Gastrocnemius medialis (tissue), 4 donors: Measurements from ENCODE around the gene SLC23A3. TPM values are rescaled to one million over a fixed set of nuclear protein-coding genes. Genes with fewer than 3 reads are reported as not detected.
A peak's percentile ranks its signal among the peaks of the same experiment; 100 is the strongest.

Experiments used
- ATAC-seq, 2 donors: fragments of 150-250 bp; one replicate each; pipeline ENCODE4 v1.9.1; 2016
- DNase-seq, 2 donors: peaks; one replicate each; pipeline ENCODE4 v3.0.0-alpha.2; 2019
- H3K27ac ChIP-seq, 4 donors: fragments of 200-600 bp; sonication (generic); 1 replicate in 1 of 4; 2 replicates in 3 of 4; pipeline ENCODE4 v1.5.1; 2016 to 2018; ENCODE audit warnings: mild to moderate bottlenecking in 2 of 4, moderate library complexity in 1 of 4
- H3K27me3 ChIP-seq, 3 donors: fragments of 200-600 bp; sonication (generic) in 2 of 3; 1 replicate in 1 of 3; 2 replicates in 2 of 3; pipeline versions ENCODE4 v1.5.1 to v1.6.0; 2016 to 2019; ENCODE audit warnings: mild to moderate bottlenecking in 1 of 3, moderate library complexity in 1 of 3
- H3K36me3 ChIP-seq, 2 donors: fragments of 200-600 bp; sonication (generic) in 1 of 2; one replicate each; pipeline ENCODE4 v1.5.1; 2017 to 2018
- H3K4me1 ChIP-seq, 2 donors: fragments of 200-600 bp; sonication (generic) in 1 of 2; one replicate each; pipeline ENCODE4 v1.5.1; 2016 to 2017; ENCODE audit warnings: mild to moderate bottlenecking in 2 of 2
- H3K4me3 ChIP-seq, 4 donors: fragments of 200-600 bp; sonication (generic) in 3 of 4; 1 replicate in 1 of 4; 2 replicates in 3 of 4; pipeline ENCODE4 v1.5.1; 2016 to 2019; ENCODE audit warnings: mild to moderate bottlenecking in 2 of 4
- H3K9me3 ChIP-seq, 3 donors: fragments of 200-600 bp; sonication (generic) in 2 of 3; 1 replicate in 1 of 3; 2 replicates in 2 of 3; pipeline ENCODE4 v1.5.1; 2016 to 2019
- CTCF ChIP-seq, 5 experiments: fragments of 450-650 bp in 3 of 5; fragments of 200-600 bp in 2 of 5; sonication (generic) in 2 of 5; IDR thresholded peaks in 4 of 5; conservative IDR thresholded peaks in 1 of 5; 1 replicate in 4 of 5; 2 replicates in 1 of 5; pipeline ENCODE4 v1.5.1; 2016 to 2019; ENCODE audit warnings: antibody characterized with exemption in 5 of 5, mild to moderate bottlenecking in 3 of 5, moderate library complexity in 3 of 5
- POLR2A ChIP-seq, 2 donors: fragments of 450-650 bp; IDR thresholded peaks; one replicate each; pipeline ENCODE4 v1.6.1; 2017; ENCODE audit warnings: antibody characterized with exemption in 2 of 2, mild to moderate bottlenecking in 2 of 2, moderate library complexity in 2 of 2
- in situ Hi-C, 4 donors: fragments of 200-750 bp; cut with MboI; loops; one replicate each; pipeline versions ENCODE4 v1.15.0 to v1.8.0; 2017; ENCODE audit warnings: low sequenced_read_pairs in 4 of 4
- intact Hi-C: fragments of 100-400 bp; cut with DNase I; formaldehyde crosslinking; loops from one replicate; pipeline ENCODE4 v1.15.1; 2023; ENCODE audit warnings: low total_unique reads
- total RNA-seq, 4 donors: library from RNA; depleted of rRNA; stranded (reverse); fragments of >200 nt; gene quantifications; one replicate each; pipeline versions ENCODE4 v1.1.0 to v1.2.3, GENCODE V29; 2016

Gene SLC23A3
- total RNA-seq, 4 donors from 2014 or later: 0.11 to 1.5 TPM; not detected in 2

DNA sequence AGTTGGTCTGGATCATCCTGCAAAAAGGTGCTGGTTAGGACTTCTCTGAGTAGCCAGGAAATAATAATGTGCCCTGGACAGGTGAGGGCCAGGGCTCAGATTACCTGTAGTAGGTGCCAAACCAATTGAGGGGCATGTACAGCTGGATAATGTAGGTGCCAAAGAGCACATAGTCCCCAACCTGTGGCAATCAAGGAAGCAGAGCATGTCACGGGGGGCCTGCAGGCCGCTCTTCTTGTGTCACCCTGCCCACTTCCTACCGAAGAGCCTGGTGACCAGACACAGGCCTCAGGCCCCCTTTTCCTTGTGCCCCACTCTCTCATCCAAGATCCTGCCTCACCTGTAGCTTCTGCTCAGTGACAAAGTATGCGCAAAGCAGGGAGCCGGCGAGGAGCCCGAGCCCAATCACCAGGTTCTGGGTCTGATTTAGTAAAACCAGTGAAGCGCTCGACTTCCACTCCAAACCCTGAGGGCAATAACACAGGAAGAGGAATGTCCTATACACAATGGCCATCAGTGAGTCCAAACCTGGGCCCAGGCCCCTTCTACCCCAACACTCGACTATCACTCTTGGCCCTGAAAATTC lies 43.8 kb upstream of the SLC23A3 start:
- DNase-seq (no peak), ATAC-seq (no peak)
- no peak for TF ChIP-seq CTCF (IDR thresholded peaks at IDR 0.05 in 4 of 5, conservative IDR thresholded peaks at IDR 0.05 in 1 of 5)
- in situ Hi-C loops: no loop called here
- Histone ChIP-seq H3K27me3 (no peaks in the 10 kb centered on the region), H3K27ac (no peak overlapping the region), H3K4me1 (peaks cover 7 to 14% of the 10 kb centered on the region in 2 donors), H3K4me3 (no peak overlapping the region), H3K36me3 (peaks cover 0 to 76% of the 10 kb centered on the region in 2 donors), H3K9me3 (no peaks in the 10 kb centered on the region)
- intact Hi-C loops: no loop called here

DNA sequence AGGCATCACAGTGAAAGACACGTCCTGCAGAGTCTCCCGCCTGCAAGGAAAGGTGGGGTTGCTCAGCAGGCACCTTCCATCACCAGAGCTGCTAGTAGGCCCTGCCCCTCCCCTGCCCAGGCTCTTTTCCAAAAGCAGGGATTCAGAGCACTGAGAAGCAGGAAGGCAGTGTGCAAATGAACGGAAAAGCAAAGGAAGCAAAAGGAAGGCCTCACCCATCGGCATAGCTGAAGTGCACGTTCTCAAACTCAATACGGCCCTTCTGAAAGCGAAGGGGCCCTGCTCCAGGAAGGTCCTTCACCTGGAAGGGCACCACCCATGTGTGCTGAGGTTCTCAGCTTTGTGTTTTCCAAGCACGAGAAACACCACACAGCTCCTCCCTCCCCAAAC lies 43.2 kb upstream of the SLC23A3 start:
- in situ Hi-C loops: no loop called here
- no peaks in the 10 kb centered on the region for H3K27me3 ChIP-seq
- peaks cover 11% of the 10 kb centered on the region in 2 donors for H3K4me1 ChIP-seq
- H3K36me3 ChIP-seq: peaks cover 0 to 81% of the 10 kb centered on the region in 2 donors
- no peak overlapping the region for H3K4me3 ChIP-seq
- TF ChIP-seq CTCF (IDR thresholded peaks at IDR 0.05 in 4 of 5, conservative IDR thresholded peaks at IDR 0.05 in 1 of 5): no peak
- no peak for TF ChIP-seq POLR2A (IDR thresholded peaks at IDR 0.05)
- no peak for ATAC-seq
- H3K27ac ChIP-seq: no peak overlapping the region
- intact Hi-C loops: no loop called here
- peak in 1 of 2 donors; percentile 5 for DNase-seq
- H3K9me3 ChIP-seq: no peaks in the 10 kb centered on the region

- no peak overlapping the region for H3K27ac ChIP-seq
- intact Hi-C loops: no loop called here
- no peak for TF ChIP-seq CTCF (IDR thresholded peaks at IDR 0.05 in 4 of 5, conservative IDR thresholded peaks at IDR 0.05 in 1 of 5)
- TF ChIP-seq POLR2A (IDR thresholded peaks at IDR 0.05): no peak
- in situ Hi-C loops: no loop called here
- H3K36me3 ChIP-seq: peaks cover 0 to 76% of the 10 kb centered on the region in 2 donors
- no peaks in the 10 kb centered on the region for H3K27me3 ChIP-seq
- peaks cover 15 to 17% of the 10 kb centered on the region in 2 donors for H3K4me1 ChIP-seq
- no peaks in the 10 kb centered on the region for H3K9me3 ChIP-seq
- ATAC-seq (no peak), DNase-seq (no peak)
- no peak overlapping the region for H3K4me3 ChIP-seq
Observed at GRCh38 chr2:219210886-219211362, 41.1 kb upstream of the SLC23A3 start.

DNA sequence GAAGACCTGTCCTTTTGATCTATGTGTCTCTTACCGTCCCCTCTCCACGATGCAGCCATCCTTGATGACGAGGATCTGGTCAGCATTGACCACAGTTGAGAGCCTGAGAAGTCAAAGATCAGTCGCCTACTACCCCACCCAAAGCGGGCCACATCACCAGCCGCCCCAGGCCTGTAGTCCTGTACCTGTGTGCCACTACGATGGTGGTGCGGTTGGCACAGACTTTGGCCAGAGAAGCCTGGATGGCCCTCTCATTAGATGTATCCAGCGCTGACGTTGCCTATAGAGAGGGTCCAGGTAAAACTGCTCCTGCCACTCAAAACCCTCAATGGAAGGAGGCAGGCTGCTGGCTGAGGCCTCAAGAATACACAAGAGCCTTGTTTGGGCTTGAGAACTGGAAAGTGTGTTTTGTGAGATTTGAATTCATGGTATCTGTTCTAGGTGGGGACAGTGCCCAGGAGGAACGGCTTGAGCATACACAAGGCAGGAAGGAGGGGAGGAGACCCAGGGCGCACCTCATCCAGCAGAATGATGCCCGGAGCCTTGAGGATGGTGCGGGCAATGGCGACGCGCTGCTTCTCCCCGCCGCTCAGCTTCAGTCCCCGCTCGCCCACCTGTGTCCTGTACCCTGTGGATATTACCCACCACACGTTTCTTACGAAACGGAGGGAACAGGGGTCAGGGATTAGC lies 40.5 kb upstream of the SLC23A3 start:
- no peak for TF ChIP-seq POLR2A (IDR thresholded peaks at IDR 0.05)
- no peak for TF ChIP-seq CTCF (IDR thresholded peaks at IDR 0.05 in 4 of 5, conservative IDR thresholded peaks at IDR 0.05 in 1 of 5)
- Histone ChIP-seq H3K4me3 (no peak overlapping the region), H3K9me3 (no peaks in the 10 kb centered on the region), H3K27ac (no peak overlapping the region), H3K27me3 (no peaks in the 10 kb centered on the region), H3K36me3 (peaks cover 0 to 70% of the 10 kb centered on the region in 2 donors), H3K4me1 (peaks cover 16 to 21% of the 10 kb centered on the region in 2 donors)
- in situ Hi-C loops (no loop called here), intact Hi-C loops (no loop called here)
- ATAC-seq: no peak
- DNase-seq: no peak
